Tibial nerve (tissue), 4 donors: ENCODE measurements around the gene CFDP1.

Experiments
- EP300 ChIP-seq, 2 donors: sonication (generic); formaldehyde crosslinking; IDR thresholded peaks; one replicate each; pipeline ENCODE4 v1.6.1; 2017; ENCODE audit warnings: antibody characterized with exemption in 2 of 2, mild to moderate bottlenecking in 1 of 2
- POLR2A ChIP-seq, 2 donors: fragments of 450-650 bp; IDR thresholded peaks; one replicate each; pipeline ENCODE4 v1.6.1; 2017; ENCODE audit warnings: antibody characterized with exemption in 2 of 2, mild to moderate bottlenecking in 2 of 2, moderate library complexity in 2 of 2
- TF ChIP-seq, protein P1 (sequence below), 5 experiments: fragments of 200-600 bp in 3 of 5; fragments of 450-650 bp in 2 of 5; sonication (generic) in 3 of 5; IDR thresholded peaks; one replicate each; pipeline ENCODE4 v1.5.1; 2016 to 2019; ENCODE audit warnings: antibody characterized with exemption in 5 of 5, mild to moderate bottlenecking in 3 of 5, moderate library complexity in 2 of 5

DNA sequence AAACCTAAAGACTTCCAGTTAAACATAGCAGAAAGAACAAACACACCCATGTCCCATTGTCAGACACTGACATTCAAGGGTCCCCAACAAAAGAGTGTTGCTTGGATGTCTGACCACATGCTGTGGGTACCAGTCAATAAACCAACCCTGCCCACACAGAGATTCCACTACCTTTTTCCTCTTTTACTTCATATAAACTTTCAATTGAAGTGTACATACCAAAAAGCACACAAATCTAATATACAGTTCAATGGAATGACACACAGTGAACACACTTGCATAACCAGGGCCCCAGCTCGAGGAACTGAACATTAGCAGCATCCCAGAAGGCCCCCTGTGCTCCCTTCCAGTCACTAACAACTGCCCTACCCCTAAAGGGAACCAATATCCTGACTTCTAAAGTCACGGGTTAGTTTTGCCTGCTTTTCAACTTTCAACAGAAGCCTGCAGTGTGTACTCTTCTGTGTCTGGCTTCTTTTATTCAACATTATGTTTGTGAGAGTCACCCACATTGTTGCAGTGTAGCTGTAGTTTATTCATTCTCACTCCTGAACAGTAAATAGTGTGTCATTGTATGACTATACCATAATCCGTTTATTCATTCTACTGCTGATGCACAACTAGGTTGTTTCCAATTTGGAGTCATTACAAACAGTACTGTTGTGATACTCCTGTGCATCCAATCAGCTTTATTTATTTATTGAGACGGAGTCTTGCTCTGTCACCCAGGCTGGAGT is 18.0 kb downstream of the CFDP1 start:
- no peak for TF ChIP-seq EP300 (IDR thresholded peaks at IDR 0.05)
- TF ChIP-seq, protein P1, sequence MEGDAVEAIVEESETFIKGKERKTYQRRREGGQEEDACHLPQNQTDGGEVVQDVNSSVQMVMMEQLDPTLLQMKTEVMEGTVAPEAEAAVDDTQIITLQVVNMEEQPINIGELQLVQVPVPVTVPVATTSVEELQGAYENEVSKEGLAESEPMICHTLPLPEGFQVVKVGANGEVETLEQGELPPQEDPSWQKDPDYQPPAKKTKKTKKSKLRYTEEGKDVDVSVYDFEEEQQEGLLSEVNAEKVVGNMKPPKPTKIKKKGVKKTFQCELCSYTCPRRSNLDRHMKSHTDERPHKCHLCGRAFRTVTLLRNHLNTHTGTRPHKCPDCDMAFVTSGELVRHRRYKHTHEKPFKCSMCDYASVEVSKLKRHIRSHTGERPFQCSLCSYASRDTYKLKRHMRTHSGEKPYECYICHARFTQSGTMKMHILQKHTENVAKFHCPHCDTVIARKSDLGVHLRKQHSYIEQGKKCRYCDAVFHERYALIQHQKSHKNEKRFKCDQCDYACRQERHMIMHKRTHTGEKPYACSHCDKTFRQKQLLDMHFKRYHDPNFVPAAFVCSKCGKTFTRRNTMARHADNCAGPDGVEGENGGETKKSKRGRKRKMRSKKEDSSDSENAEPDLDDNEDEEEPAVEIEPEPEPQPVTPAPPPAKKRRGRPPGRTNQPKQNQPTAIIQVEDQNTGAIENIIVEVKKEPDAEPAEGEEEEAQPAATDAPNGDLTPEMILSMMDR (IDR thresholded peaks at IDR 0.05), result no peak
- no peak for TF ChIP-seq POLR2A (IDR thresholded peaks at IDR 0.05)
